A673 (cell line): ENCODE results near the gene PIPOX. TPM values are rescaled to one million over a fixed set of nuclear protein-coding genes. Genes with fewer than 3 reads are reported as not detected.

ENCODE experiments used
- BruUV-seq: library from RNA; stranded (reverse); fragments of 400-500 nt; replicated peaks from 2 replicates; lab custom pipeline; 2021; lab: Mats Ljungman, UMichigan
- CTCF ChIA-PET: fragments of 300-600 bp; sonication (Branson Sonifier 250); formaldehyde crosslinking; loops from one replicate; lab custom pipeline; 2022; ENCODE audit warnings: antibody characterized with exemption; lab: Charles Lee
- POLR2A ChIA-PET: fragments of 300-600 bp; sonication (Branson Sonifier 250); formaldehyde crosslinking; loops from one replicate; lab custom pipeline; 2022; ENCODE audit warnings: antibody characterized with exemption; ENCODE audit not compliant: low non-redundant PET; lab: Charles Lee
- DNase-seq: peaks from one replicate; pipeline ENCODE4 v3.0.0-alpha.2; 2015; ENCODE audit warnings: low spot score
- H3K27ac ChIP-seq: fragments of 200-600 bp; sonication (generic); 2 replicates; pipeline ENCODE4 v1.5.1; 2016; ENCODE audit warnings: mixed run types, low read depth, mild to moderate bottlenecking, mixed read lengths, antibody characterized with exemption, low read length; ENCODE audit not compliant: poor library complexity, severe bottlenecking
- H3K27me3 ChIP-seq: fragments of 200-600 bp; sonication (generic); replicated peaks from 2 replicates; pipeline ENCODE4 v1.6.1; 2017; ENCODE audit warnings: mixed run types, low read depth, mild to moderate bottlenecking, mixed read lengths, antibody characterized with exemption, low read length; ENCODE audit not compliant: insufficient read depth, poor library complexity
- H3K36me3 ChIP-seq: fragments of 200-600 bp; sonication (generic); 2 replicates; pipeline ENCODE4 v1.6.1; 2016; ENCODE audit warnings: mixed run types, mild to moderate bottlenecking, mixed read lengths, antibody characterized with exemption, low read length; ENCODE audit not compliant: insufficient read depth, poor library complexity, severe bottlenecking
- H3K4me1 ChIP-seq: fragments of 200-600 bp; sonication (generic); 2 replicates; pipeline ENCODE4 v1.6.1; 2017; ENCODE audit warnings: mixed run types, mild to moderate bottlenecking, mixed read lengths, antibody characterized with exemption, low read length; ENCODE audit not compliant: insufficient read depth, poor library complexity, severe bottlenecking
- H3K4me3 ChIP-seq: fragments of 200-600 bp; sonication (generic); 2 replicates; pipeline ENCODE4 v1.5.1; 2016; ENCODE audit warnings: low read depth, mixed run types, mild to moderate bottlenecking, mixed read lengths, low read length; ENCODE audit not compliant: poor library complexity, severe bottlenecking
- H3K9me3 ChIP-seq: fragments of 200-600 bp; sonication (generic); 2 replicates; pipeline ENCODE4 v1.6.1; 2016; ENCODE audit warnings: mixed run types, low read depth, mild to moderate bottlenecking, mixed read lengths, antibody characterized with exemption, low read length; ENCODE audit not compliant: poor library complexity, severe bottlenecking
- EZH2 ChIP-seq: fragments of 200-600 bp; sonication (generic); IDR thresholded peaks from 2 replicates; pipeline ENCODE4 v1.6.1; 2017; ENCODE audit warnings: borderline replicate concordance, low read depth, mild to moderate bottlenecking, mixed read lengths, antibody characterized with exemption, low read length; ENCODE audit not compliant: poor library complexity, severe bottlenecking
- intact Hi-C: fragments of 100-400 bp; cut with micrococcal nuclease; formaldehyde crosslinking; loops from one replicate; pipeline ENCODE4 v1.10.0; 2022; ENCODE audit not compliant: unreplicated experiment
- total RNA-seq: library from RNA; stranded (reverse); gene quantifications from 2 replicates; pipeline ENCODE4 v1.2.3, GENCODE V29; 2021
- TF ChIP-seq, protein P1 (sequence below): fragments of 300-800, 200-600 bp; sonication (generic); conservative IDR thresholded peaks from 2 replicates; pipeline ENCODE4 v1.5.1; 2017; ENCODE audit warnings: low read depth, mild to moderate bottlenecking, antibody characterized with exemption, low read length, moderate library complexity, mixed read lengths

The PIPOX gene
- total RNA-seq, 1 experiment from 2014 or later = 8.8 TPM

GRCh38 chr17:29076722-29077121 is 33.8 kb downstream of the PIPOX start:
- H3K4me1 ChIP-seq = peaks cover 28% of the 10 kb centered on the region
- no TSS peak for BruUV-seq
- DNase-seq = no peak
- ChIA-PET POLR2A (interaction anchor here (0.7 kb wide), 1 partner anchor 64 kb away, joined by 3 read pairs; no protein-coding TSS in a partner anchor), CTCF (no interaction called here)
- TF ChIP-seq, protein P1, sequence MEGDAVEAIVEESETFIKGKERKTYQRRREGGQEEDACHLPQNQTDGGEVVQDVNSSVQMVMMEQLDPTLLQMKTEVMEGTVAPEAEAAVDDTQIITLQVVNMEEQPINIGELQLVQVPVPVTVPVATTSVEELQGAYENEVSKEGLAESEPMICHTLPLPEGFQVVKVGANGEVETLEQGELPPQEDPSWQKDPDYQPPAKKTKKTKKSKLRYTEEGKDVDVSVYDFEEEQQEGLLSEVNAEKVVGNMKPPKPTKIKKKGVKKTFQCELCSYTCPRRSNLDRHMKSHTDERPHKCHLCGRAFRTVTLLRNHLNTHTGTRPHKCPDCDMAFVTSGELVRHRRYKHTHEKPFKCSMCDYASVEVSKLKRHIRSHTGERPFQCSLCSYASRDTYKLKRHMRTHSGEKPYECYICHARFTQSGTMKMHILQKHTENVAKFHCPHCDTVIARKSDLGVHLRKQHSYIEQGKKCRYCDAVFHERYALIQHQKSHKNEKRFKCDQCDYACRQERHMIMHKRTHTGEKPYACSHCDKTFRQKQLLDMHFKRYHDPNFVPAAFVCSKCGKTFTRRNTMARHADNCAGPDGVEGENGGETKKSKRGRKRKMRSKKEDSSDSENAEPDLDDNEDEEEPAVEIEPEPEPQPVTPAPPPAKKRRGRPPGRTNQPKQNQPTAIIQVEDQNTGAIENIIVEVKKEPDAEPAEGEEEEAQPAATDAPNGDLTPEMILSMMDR = no peak
- TF ChIP-seq EZH2 = no peak
- intact Hi-C loops = no loop called here
- no peaks in the 10 kb centered on the region for H3K9me3 ChIP-seq
- H3K4me3 ChIP-seq = no peak overlapping the region
- H3K27ac ChIP-seq = peak overlapping the region; percentile 40
- no peaks in the 10 kb centered on the region for H3K27me3 ChIP-seq
- no peaks in the 10 kb centered on the region for H3K36me3 ChIP-seq

DNA sequence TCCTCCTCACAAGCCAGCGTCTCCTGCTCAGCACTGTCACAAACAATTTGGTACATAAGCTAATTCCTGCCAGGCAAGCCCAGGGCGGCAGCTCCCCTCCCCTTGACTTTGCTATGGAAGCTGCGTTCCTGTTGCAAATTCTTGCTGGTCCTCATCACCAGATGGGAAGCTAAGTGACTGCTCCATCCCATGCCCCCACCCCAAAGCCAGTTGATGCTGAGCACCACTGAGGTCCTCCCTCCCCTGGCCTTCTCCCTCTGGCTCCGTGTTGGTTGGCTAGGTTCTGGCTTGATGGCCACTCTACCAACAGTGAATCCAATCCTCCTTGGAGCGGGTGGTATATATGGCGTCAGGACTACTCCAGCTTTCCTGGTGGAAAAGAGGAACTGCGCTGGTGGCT is 34.4 kb downstream of the PIPOX start:
- BruUV-seq = no TSS peak

DNA sequence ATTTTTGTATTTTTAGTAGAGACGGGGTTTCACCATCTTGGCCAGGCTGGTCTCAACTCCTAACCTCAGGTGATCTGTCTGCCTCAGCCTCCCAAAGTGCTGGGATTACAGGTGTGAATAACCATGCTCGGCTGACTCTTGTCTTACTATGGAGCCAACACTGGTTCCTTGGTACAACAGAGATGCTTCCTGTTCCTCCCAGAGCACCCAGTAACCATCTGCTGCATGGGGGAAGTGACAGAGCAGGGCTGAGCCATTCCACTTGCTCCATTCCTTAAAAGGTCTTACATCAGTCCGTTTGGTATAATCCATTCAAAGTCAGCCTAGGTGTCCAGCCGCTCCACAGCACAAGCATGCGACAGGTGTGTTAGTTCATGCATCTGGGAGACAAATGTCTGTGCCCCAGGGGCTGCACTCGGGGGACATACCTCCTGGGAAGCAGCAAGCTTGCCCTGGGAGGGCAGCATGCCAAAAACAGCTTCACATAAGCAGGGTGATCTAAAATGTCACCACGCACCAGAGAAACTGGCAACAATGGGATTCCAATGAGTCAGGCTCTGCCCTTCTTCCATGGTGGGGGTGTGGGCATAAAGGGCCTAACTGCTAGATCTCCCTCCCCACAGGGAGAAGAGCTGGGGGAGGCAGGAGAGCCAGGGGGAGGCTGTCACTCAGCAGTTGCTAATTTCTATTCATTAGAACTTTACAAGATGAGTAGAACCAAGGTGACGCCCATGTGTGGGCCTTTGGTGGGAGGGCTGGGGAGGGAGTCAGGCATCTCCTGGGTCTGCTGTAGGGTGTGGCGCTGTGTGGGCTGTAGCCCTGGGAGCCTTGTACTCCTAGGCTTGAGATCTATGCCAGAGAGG is 35.5 kb downstream of the PIPOX start:
- no peaks in the 10 kb centered on the region for H3K9me3 ChIP-seq
- TF ChIP-seq, protein P1 = no peak
- no peak for TF ChIP-seq EZH2
- intact Hi-C loops = no loop called here
- peaks cover 28% of the 10 kb centered on the region for H3K4me1 ChIP-seq
- H3K4me3 ChIP-seq = no peak overlapping the region
- H3K27ac ChIP-seq = peak overlapping the region; percentile 54
- ChIA-PET POLR2A (interaction anchor here (0.6 kb wide), 1 partner anchor 365 kb away, joined by 4 read pairs; no protein-coding TSS in a partner anchor), CTCF (interaction anchor here (1.0 kb wide), 1 partner anchor 34 kb away, joined by 3 read pairs; no protein-coding TSS in a partner anchor)
- DNase-seq = peak; percentile 85
- H3K27me3 ChIP-seq = no peaks in the 10 kb centered on the region
- H3K36me3 ChIP-seq = no peaks in the 10 kb centered on the region
- BruUV-seq = no TSS peak

More for the DNA sequence above, 34.4 kb downstream of the PIPOX start:
- H3K4me1 ChIP-seq = peaks cover 28% of the 10 kb centered on the region
- intact Hi-C loops = no loop called here
- H3K27me3 ChIP-seq = no peaks in the 10 kb centered on the region
- H3K27ac ChIP-seq = no peak overlapping the region
- no peak overlapping the region for H3K4me3 ChIP-seq
- H3K9me3 ChIP-seq = no peaks in the 10 kb centered on the region
- ChIA-PET POLR2A (no interaction called here), CTCF (no interaction called here)
- DNase-seq = no peak
- no peak for TF ChIP-seq EZH2
- TF ChIP-seq, protein P1 = no peak
- no peaks in the 10 kb centered on the region for H3K36me3 ChIP-seq
